ENCODE results near the gene LRRC55.

LRRC55 gene, protein sequence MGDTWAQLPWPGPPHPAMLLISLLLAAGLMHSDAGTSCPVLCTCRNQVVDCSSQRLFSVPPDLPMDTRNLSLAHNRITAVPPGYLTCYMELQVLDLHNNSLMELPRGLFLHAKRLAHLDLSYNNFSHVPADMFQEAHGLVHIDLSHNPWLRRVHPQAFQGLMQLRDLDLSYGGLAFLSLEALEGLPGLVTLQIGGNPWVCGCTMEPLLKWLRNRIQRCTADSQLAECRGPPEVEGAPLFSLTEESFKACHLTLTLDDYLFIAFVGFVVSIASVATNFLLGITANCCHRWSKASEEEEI

DNA sequence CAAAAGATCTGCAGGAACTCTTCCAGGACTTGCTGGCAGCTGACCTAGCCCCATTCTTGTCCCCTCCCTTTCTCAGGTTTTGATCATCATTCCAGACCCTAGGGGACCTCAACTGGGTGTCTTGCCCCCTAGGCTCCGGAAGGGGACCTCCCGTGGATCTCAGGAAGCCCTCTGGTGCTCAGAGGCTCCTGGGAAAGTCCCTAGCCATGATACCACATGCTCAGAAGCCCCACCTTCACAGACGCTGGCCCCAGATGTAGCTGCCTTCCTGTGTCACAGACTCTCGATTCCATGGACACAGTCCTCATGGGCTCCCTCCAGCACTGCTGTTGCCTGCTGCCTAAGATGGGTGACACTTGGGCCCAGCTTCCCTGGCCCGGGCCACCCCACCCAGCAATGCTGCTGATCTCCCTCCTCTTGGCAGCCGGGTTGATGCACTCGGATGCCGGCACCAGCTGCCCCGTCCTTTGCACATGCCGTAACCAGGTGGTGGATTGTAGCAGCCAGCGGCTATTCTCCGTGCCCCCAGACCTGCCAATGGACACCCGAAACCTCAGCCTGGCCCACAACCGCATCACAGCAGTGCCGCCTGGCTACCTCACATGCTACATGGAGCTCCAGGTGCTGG, at the start of gene LRRC55:
LRRC55 (plus strand) TSS at position 276 of the 628 bp plus-strand sequence; CDS start at position 346, 70 bp downstream.
- DNase-seq: no peak

DNA sequence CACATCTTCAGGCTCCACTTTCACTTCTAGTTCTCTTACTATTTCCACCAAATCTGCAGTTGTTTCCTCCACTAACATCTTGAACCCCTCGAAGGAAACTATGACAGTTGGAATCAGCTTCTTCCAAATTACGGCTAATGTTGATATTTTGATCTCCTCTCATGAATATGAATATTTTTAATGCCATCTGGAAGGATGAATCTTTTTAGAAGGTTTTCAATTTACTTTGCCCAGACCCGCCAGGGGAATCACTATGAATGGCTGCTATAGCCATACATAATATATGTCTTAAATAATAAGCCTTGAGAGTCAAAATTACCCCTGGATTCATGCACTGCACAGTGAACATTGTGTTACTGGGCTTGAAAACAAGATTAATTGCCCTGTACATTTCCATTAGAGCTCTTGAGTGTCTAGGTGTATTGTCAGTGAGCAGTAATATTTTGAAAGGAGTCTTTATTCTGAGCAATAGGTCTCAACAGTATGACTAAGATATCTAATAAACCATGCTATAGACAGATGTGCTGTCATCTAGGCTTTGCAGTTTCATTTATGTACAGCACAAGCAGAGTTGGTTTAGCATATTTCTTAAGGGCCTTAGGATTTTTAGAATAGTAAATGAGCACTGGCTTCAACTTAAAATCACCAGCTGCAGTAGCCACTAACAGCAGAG, 48.3 kb upstream of the LRRC55 start:
- DNase-seq: no peak

GRCh38 chr11:57134284-57134683, 47.5 kb upstream of the LRRC55 start:
- no peak for DNase-seq

GRCh38 chr11:57135020-57135751, 46.6 kb upstream of the LRRC55 start:
- DNase-seq: no peak

- DNase-seq: no peak
These were observed 41.2 kb upstream of the LRRC55 start for GRCh38 chr11:57140568-57140967.

GRCh38 chr11:57143459-57143858, 38.3 kb upstream of the LRRC55 start:
- no peak for DNase-seq

DNA sequence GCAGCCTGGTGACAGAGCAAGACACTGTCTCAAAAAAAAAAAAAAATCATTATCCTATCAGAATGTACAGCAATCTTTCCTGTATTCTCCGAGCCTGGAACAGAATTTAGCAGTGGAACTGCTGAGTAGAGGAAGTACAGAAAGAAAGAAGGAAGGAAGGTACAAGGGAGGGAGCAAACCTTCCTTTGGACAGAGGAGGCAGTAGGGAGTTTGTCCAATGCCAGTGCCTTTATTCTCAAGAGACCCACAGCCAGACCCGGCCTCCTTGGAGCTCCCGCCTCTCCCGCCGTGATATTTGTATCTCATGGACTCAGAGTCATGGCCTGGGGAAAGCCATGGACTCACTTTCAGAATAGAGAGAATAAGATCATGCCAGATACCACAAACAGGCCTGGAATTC, 37.7 kb upstream of the LRRC55 start:
- DNase-seq: no peak

GRCh38 chr11:57144531-57145320, 37.0 kb upstream of the LRRC55 start:
- DNase-seq: no peak

DNA sequence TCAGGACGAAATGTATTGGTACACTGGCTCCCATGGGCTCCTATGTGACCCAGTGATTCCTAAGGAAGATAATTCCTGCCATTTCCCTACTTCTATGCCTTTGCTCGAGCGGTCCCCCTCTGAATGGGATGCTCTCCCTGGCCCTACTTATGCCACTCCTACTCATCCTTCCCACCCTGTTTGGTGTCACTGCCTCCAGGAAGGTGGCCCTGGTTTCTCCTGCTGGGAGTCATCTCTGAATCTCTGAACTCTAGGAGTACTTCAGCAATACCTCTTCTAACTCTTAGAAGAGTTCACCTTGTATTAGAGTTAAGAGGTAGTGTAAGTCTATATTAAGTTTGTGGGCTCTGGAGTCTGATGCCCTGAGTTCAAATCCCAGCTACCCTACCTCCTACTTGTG, 35.5 kb upstream of the LRRC55 start:
- no peak for DNase-seq

DNA sequence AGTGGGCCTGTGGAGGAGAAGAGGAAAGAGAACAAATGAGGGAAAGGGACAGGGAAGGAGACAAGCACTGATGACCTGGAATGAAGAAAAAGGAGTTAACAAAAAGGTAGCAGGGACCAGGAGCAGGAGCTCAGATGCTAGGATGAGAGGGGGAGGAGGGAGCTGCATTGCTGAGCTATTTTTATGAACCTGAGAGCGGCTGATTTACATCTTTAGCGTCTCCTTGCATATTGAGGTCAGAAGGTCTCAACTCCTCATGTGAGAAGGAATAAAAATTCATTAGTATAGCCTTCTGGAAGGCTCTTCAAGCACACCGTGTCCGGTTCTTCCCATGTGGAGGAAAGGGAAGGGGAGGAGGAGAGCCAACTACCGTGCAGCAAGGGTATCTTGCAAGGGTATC, 33.1 kb upstream of the LRRC55 start:
- no peak for DNase-seq

DNA sequence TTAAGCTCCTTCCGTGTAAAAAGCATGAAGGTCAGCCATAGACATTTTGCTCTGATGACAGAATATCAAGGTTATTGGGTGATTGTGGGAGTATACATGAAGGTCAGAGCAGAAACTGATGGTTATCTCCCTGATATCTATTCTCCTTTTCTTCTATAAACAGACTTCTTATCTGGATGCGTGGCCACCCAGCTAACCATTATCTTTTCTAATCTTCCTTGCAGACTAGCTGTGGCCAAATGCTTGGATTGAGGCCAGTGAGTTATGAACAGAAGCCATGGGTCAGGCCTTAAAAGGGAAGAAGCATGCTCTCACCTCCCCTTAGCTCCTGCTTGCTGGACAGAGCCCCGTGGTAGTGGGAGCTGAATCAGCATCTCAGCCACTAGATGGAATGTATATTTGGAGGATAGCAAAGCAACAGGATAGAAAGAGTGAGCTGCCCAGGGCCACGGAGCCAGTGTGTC, 31.3 kb upstream of the LRRC55 start:
- DNase-seq: no peak

- no peak for DNase-seq
These were observed 29.6 kb upstream of the LRRC55 start for GRCh38 chr11:57152134-57152533.

DNA sequence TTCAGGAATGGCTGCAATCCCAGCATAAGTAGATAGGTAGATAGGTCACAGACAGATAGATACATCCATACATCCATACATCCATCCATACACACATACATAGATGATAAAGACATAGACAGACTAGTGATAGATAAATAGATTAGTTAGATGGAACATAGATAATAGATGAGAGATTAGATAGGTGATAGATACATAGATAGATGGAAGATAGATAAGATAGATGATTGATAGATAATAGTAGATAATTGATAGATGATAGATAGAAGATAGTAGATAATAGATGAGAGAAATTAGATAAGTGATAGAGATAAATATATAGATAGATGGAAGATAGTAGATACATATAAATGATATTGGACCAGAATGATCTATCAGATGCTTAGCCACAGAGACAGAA, 28.3 kb upstream of the LRRC55 start:
- DNase-seq: no peak

- DNase-seq: no peak
These were observed 27.0 kb upstream of the LRRC55 start for GRCh38 chr11:57154739-57155138.

GRCh38 chr11:57155400-57155799, 26.4 kb upstream of the LRRC55 start:
- no peak for DNase-seq

- no peak for DNase-seq
These were observed 25.7 kb upstream of the LRRC55 start for GRCh38 chr11:57155838-57156607.

DNA sequence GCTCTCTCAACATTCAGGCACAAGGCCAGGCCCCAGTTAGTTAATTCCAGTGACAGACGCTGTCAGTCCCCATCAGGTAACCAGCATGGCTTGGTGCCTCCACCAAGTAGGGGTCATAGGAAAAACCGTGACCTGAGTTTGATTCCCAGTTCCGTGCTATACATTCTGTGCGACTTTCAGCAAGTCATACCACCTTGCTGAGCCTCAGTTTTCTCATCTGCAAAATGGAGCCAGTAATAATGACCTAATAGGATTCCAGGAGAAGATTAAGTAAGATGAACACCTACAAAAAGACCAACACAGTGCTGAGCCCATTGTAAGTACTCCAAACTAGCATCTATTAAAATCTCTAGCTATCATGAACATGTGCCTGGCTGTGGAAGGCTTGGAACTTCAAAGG, 24.8 kb upstream of the LRRC55 start:
- no peak for DNase-seq

DNA sequence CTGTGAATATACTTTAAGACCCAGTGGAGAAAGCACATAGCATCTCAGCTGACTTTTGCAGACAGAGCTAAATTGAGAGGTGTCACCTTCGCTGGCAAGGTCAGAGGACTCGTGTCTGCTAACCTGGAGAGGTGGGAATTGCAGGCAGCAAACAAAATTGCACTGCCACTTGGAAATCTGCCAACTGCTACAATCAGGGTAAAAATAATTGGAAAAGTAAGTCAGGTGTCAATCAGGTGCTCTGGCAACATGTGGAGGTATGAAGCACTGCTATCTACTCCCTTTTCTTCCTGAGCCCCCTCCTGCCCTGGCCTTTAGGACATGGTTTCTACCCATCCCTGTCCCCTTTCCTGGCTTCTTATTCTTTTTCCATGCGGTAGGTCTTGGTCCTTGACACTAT, 24.1 kb upstream of the LRRC55 start:
- no peak for DNase-seq

- no peak for DNase-seq
These were observed 23.6 kb upstream of the LRRC55 start for GRCh38 chr11:57158180-57158579.

DNA sequence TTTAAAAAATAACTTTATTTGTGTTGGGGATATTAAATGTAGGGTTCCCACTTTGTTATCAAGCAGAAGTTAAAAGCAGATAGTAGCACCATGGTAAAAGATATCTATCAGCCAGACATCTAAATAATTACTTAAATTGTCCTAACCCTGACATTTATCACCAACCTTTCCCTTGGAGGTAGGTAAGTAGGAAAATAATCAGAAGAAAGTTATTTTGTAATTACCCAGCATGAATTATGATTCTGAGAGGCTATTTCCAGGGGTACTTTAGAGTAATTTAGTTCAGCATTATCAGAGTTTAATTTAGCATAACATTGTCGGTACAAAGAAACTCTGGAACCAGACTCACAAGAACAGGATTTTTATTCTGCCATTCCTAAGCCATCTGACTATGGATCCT, 23.2 kb upstream of the LRRC55 start:
- no peak for DNase-seq

Measured in hypothalamus (tissue), 51 donors.